Fibroblast of pulmonary artery (primary cell): ENCODE measurements around the gene AMT.

Source experiments
- DNase-seq: peaks from one replicate; pipeline ENCODE4 v3.0.0-alpha.2; 2010; ENCODE audit warnings: low read depth
- H3K4me3 ChIP-seq: replicated peaks from 2 replicates; pipeline ENCODE4 v1.5.1; 2011; ENCODE audit warnings: low read depth, mild to moderate bottlenecking, control low read depth, low read length, moderate library complexity
- CTCF ChIP-seq: IDR thresholded peaks from 2 replicates; pipeline ENCODE4 v1.5.1; 2011; ENCODE audit warnings: mild to moderate bottlenecking, control low read depth, low read length, inconsistent platforms; ENCODE audit errors: missing control alignments

AMT gene

GRCh38 chr3:49424816-49425215, 2.5 kb upstream of the AMT start:
- DNase-seq: no peak
- no peak for TF ChIP-seq CTCF
- H3K4me3 ChIP-seq: no peak overlapping the region

DNA sequence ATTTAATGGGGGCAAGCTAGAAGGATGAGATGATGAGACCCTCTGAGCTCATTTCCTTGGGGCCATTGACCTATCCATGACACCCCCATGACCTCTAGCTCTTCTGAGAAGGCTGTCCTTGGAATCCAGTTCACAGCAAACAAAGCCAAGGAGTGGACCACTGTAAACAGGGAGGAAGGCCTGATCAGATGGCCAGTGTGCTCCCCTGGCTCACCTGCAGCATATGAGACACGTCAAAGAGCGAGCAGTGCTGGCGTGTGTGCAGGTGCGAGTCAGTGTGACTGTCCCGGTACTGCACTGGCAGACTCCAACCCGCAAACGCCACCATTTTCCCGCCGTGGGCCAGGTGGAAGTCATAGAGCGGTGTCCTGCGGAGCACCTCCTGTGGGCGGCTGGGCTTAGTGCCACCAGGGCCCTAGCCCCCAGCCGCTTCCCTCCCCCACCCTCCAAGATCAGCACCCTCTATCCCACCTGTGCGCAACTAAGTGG, 339 bp downstream of the AMT start:
- no peak for DNase-seq
- H3K4me3 ChIP-seq: no peak overlapping the region
- no peak for TF ChIP-seq CTCF

GRCh38 chr3:49417516-49418120, 4.7 kb downstream of the AMT start:
- TF ChIP-seq CTCF: no peak
- no peak overlapping the region for H3K4me3 ChIP-seq
- DNase-seq: no peak

- TF ChIP-seq CTCF: no peak
- H3K4me3 ChIP-seq: no peak overlapping the region
- DNase-seq: no peak
Measured at GRCh38 chr3:49416867-49417266, 5.4 kb downstream of the AMT start.

DNA sequence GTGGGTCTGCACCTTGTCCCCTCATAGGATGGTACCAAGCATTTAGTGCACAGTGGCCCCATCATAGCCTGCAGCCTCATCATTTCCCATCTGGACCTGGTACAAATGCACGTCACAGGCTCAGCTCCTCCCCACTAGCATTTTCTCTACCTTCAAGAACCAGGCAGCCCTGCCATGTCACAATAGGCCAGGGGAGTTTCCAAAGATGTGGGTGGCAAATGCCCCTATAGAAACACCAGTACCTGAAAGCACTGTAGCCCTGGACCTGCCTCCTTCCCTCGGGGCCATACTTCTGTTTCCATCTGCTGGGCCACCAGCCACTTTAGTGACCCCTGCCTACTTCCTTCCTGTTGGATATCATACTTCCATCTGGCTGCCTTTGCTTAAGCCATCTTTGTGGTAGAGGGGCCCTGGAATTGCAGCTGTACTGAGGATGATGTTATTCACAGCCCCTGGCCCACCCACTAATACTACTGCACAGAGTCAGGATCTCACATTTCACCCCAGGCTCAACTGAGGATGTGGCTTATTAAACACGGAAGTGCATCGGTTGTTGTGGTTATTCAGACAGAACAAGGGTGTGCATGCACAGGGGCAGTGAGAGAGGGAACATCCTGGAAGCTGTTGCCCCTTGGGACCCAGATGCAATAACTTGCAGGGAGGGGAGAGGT, 6.2 kb downstream of the AMT start:
- H3K4me3 ChIP-seq: no peak overlapping the region
- no peak for DNase-seq
- TF ChIP-seq CTCF: no peak

GRCh38 chr3:49414753-49415152, 7.5 kb downstream of the AMT start:
- DNase-seq: no peak
- H3K4me3 ChIP-seq: no peak overlapping the region
- TF ChIP-seq CTCF: no peak

- no peak for TF ChIP-seq CTCF
- peak overlapping the region; percentile 91 for H3K4me3 ChIP-seq
- no peak for DNase-seq
Measured at GRCh38 chr3:49413338-49413734, 8.9 kb downstream of the AMT start.
